Measurements from ENCODE around the gene IL1RAPL1.

Gene IL1RAPL1

DNA sequence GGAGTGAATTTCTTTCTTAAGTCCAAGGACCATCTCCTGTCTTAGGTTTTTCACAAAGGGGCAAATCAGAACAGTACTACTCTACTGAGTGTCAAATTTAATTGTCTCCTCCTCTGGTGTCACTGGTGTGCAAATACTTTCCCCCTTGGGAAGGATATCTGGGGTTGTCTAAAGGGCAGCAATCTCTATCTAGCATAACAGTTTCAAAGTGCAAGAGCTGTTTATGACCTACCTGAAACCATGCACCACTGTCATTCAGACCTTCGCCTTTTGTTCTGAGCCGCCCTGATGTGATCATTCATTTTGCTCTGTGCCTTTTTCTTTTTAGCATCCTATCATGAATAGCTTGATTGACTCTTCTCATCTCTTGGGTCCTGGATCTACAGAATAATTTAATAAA is 39.3 kb downstream of the IL1RAPL1 start:
- DNase-seq (ENCODE audit: low read depth in 3 of 3, low spot score in 1 of 3), result no peak

DNA sequence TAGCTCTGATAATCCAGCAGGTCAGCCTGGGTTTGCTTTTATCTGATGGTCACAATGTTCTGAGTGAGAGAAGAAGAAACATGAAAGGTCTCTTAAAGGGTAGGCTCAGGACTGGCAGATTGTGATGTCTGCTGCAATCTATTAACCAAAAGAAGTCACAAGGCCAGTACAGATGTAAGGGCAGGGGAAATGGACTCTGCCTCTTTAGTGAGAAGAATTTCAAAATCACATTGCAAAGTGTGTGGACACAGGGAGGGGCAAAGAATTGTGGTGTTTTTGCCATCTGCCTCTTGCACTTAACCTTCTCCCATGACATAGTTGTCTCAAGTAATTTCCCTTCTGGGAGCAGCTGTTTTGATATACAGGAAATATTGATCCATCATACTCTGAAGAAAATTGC is 40.9 kb downstream of the IL1RAPL1 start:
- DNase-seq (ENCODE audit: low read depth in 3 of 3, low spot score in 1 of 3), result no peak

DNA sequence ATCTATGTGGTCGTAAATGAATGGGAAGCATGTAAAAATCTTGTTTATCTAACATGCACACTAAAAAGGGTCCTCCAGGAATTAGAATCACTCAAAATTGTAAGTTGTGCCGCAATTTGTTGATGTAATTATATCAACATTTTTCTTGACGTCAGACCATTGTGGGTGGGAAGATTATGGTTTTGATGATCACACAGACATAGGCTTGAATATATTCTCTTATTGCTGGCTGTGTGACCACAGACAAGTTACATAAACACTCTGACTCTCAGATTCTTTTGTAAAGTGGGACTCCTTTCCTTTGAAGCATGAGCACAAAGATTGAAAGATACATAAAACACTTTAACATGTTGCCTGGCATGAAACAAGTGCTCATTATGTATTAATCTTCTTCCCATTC is 51.5 kb downstream of the IL1RAPL1 start:
- DNase-seq (ENCODE audit: low read depth in 3 of 3, low spot score in 1 of 3), result no peak

DNA sequence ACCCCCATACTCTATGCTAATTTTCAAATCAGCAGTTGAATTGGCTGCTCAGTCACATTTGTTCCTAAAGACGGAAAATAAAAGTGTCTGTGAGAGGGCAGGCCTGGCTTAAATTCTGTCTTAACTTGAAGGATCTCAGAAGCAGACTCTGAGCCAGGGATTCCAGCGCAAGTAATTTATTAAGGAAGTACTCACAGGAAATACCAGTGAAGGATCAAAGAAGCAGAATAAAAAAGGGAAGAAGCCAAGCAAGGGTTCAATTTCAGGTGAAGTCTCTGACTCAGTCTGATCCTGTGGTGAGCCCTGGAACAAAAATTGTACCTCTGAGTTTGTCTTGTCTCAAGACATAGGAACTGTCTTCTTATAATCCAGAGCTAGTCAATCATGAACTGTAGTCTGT is 52.2 kb downstream of the IL1RAPL1 start:
- no peak for DNase-seq (ENCODE audit: low read depth in 3 of 3, low spot score in 1 of 3)

DNA sequence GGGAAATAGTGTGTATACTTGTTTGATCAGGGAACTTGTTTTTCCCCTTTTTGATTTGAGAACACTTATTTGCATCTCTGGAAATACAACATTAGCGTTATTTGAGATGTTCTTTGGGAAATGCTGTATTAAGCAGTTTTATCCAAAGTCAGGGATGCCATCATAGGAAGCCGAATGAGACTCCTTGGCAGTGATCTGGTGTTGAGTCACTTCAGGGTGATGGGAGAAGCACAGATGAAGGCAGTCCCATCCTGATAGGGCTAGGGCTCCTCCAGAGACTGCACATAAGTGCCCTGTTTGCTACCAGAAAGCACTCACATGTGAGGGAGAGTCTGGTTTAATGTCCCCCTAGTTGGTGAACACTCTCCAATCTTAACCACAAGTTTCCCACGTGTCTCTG is 62.3 kb downstream of the IL1RAPL1 start:
- no peak for DNase-seq (ENCODE audit: low read depth in 3 of 3, low spot score in 1 of 3)

DNA sequence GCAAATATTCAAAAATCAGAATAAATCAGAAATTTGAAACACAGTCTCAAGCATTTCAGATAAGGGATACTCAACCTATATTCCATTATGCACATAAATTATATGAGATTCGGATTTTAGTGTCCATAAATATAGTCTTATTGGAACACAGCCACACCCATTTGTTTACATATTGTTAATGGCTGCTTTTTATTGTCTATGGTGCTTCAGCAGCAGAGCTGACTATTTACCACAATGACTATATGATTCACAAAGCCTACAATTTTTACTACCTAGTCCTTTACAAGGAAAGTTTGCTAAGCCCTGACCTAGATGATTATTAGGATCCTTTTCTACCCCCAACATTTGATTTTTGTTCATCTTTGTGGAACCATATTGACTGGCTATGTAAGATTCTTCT is 63.9 kb downstream of the IL1RAPL1 start:
- no peak for DNase-seq (ENCODE audit: low read depth in 3 of 3, low spot score in 1 of 3)

DNA sequence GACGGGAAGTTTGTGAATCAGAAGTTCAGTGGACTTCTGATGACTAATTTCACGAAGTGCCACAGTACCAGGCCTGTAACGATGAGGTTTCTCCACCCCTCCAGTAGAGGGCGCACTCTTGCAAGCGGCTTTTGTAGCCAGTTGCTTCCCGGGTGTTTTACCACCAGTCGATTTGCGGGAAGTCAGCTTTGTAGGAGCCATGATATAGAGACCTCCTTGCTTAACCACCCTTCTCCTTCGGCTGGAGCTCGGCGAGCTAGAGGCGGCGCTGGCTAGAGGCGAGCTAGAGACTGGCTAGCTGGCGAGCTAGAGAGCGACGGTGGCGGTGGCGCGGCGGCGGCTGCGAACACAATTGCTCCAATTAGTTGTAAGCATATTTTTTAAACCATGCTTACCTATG is 72.0 kb downstream of the IL1RAPL1 start:
- no peak for DNase-seq (ENCODE audit: low read depth in 3 of 3, low spot score in 1 of 3)

DNA sequence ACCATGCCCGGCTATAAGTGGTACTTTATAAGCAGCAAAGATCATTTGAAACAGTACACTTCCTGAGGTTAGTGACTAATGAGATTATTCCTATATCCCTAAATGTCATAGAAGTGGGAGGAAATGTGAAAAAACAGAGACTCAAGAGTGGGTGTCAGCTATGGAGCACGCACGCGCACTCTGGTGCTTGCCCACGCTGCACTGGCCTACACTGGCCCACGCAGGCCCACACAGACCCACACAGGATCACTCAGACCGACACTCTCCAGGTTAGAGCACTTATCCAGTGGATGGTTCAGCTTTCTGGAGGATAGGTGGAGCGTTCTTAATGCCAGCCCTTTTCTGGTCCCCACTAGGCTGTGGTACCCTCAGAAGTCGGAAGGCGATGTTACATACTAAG is 78.5 kb downstream of the IL1RAPL1 start:
- DNase-seq (ENCODE audit: low read depth in 3 of 3, low spot score in 1 of 3), result no peak

DNA sequence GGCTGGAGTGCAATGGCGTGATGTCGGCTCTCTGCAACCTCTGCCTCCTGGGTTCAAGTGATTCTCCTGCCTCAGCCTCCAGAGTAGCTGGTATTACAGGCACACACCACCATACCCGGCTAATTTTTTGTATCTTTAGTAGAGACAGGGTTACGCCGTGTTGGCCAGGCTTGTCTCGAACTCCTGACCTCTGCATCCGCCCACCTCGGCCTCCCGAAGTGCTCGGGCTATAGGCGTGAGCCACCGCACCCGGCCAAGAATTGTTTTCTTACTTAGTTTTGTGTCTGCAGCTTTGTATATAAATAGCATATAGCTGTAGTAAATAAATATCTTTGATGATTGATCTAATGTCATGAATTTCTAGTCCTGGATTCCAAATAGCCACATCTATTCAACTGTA is 81.1 kb downstream of the IL1RAPL1 start:
- no peak for DNase-seq (ENCODE audit: low read depth in 3 of 3, low spot score in 1 of 3)

DNA sequence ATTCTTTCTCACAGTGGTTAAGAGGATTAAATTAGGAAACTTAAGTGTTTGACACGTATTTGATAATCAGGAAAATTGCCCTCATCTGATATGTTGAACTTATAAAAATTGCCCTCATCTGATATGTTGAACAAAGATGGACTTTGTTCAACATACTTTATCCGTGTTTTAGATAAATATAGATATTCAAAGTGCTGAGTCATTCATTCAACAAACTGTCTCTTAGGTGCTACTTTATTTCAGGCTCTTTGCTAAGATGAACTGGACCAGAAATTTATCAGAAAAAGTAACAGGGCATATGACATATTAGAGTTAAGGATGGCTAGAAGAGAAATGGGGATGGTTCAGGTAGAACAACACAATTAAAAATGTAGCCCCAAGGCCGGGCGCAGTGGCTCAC is 81.7 kb downstream of the IL1RAPL1 start:
- DNase-seq (ENCODE audit: low read depth in 3 of 3, low spot score in 1 of 3), result no peak

DNA sequence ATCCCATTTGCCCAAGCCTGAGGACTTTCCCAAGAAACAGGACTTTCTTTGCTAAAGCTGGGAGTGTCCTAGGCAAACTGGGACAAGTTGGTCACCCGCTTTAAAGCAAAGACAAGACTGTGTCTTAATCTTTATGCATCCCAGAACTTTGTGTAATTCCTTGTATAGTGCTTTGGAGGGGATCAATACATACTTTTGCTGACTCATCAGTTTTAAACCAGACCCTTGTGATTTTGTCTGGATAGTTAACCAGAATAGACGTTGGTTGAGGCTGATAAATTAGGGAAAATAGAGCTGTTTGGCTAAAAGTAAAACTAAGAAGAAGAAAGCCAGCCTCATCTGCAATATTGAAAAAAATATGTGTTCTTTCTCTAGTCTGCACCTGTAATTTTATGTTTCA is 82.8 kb downstream of the IL1RAPL1 start:
- DNase-seq (ENCODE audit: low read depth in 3 of 3, low spot score in 1 of 3), result no peak

DNA sequence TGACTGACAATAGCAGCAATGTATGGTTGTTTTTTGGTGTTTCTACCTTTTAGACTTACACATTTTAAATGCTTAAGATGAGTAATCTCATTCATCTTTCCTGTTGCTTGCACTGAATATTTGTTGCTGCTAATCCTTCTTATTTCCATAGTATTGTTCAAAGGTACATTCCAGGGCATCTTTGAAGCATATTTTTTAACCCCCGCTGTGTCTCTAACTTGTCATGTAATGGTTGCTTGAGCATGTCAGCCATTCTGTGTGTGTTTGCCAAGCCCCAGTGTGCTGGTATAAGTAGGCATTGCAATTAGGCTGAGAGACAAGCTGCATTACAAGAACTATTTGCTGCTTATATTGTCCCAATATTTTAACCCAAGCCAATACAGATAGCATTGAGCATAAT is 87.9 kb downstream of the IL1RAPL1 start:
- DNase-seq (ENCODE audit: low read depth in 3 of 3, low spot score in 1 of 3), result no peak

DNA sequence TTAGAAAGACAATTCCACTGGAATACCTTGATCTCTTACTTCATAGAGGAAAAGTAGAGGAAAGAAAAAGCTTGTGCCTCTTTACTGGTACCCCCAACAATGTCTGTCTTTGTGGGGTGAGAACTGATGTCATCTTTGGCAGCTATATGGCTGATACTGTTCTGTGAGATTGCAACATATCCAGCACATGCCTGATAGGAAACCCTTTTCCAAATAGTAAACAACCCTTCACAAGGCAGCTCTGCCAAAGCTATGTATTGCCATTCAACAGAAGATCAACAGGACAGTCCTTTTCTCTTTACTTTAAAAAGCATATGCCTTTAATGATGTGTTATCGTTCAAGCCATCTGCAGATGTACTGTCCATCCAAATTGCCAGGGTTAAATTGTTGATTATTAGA is 105.9 kb downstream of the IL1RAPL1 start:
- DNase-seq (ENCODE audit: low read depth in 3 of 3, low spot score in 1 of 3), result no peak

DNA sequence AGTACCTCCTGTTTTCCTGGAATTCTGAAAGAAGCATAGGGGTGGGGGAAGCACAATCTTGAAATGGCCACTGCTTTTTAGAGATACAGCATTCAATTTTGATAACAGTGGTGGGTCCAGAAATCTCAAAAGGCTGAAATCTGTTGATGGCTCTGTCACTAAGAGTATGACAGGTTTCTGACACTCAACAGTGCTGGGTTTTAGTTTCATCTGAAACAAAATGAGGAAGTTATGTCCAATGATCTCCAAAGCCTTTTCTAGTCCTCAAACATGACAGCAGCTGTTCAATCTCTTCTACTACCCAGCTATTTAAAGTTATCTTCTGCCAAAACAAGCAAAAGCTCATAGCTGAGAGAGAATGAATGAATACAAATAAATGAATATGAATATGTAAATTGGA is 110.5 kb downstream of the IL1RAPL1 start:
- no peak for DNase-seq (ENCODE audit: low read depth in 3 of 3, low spot score in 1 of 3)

DNA sequence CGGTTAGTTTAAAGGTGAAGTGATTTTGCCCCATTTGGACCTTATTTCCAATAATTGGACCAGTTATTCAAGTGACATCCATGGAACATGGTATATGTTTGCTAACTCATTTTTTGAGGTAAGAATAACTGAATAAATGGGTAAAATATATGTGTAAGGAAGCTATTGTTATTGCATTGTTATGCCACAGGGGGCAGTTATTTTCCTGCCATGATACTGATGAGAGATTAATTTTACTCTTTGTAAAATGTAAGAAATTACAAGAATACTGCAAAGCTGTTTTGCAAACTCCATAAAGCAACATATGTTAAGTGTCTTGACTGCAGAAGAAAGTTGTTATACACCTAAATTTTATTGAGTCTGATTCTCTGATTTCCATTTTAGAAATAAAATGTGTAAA is 114.0 kb downstream of the IL1RAPL1 start:
- no peak for DNase-seq (ENCODE audit: low read depth in 3 of 3, low spot score in 1 of 3)

DNA sequence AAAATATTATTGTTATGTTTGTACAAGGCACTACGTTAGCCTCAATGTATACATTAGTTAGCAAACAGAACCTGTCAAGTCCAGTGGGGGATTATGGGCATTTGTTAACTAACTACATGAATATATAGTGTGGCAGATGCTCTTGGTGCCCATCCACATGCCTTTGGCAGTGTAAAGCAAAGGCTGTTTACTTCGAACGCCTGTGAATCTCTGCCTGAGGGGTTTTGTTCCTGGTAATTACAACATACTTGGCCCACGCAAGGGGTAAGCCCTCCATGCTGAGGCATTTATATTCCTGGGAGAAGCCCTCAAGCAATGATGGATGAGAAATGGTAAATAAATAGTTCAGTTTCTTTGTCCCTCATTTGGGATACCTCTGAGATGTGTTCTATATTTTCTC is 119.7 kb downstream of the IL1RAPL1 start:
- no peak for DNase-seq (ENCODE audit: low read depth in 3 of 3, low spot score in 1 of 3)

DNA sequence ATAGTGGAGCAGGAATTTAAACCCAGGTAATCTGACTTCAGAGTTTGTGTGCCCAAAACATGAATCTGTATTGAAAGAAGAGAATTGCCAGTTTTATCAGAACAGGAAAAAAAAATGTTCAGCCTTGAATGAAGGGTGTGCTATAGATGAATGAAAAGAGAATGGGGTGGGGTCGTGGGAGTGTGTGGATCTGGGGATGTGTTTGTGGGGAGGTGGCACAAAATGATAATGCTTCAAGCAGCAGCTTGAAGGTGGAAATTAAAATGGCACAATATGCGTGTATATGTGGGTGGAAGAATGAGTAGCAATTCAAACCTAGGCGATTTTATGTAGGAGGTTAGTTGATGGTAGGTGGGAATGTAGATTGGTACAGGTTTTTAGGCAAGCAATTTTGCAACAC is 122.2 kb downstream of the IL1RAPL1 start:
- no peak for DNase-seq (ENCODE audit: low read depth in 3 of 3, low spot score in 1 of 3)

DNA sequence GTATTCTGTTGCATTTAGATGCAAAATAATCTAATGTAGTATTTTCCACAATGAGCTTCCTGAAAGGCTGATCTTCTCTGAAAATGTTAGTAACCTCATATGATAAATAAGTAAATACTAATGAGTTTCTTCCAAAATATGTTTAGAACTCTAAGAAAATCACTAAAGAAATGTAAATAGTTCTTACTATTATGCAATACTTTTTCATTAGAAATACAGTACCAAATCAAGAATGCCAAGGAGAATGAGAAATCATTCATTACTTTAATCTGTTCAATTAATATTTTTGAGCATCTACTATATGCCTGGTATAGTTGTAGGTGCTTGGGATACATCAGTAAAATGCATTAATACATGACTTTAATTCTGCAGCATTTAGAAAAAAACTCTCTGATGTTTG is 130.6 kb downstream of the IL1RAPL1 start:
- no peak for DNase-seq (ENCODE audit: low read depth in 3 of 3, low spot score in 1 of 3)

DNA sequence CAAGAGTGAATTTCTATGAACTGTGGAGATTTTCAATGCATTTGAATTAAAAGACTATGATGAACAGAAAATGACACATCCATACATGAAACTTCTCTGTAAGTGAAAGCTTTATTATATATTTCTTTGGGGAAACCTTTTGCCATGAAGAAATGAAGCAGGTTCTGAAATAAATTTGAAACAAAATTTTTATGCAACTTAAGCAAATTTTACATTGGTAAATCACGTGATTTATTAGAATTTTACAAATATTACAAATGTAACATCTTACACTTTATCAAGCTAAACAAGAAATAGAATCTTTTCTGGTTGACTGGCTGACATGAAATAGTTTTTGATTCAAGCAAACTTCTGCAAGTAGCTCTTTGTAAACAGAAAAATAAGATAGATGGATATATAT is 131.2 kb downstream of the IL1RAPL1 start:
- DNase-seq (ENCODE audit: low read depth in 3 of 3, low spot score in 1 of 3), result no peak

DNA sequence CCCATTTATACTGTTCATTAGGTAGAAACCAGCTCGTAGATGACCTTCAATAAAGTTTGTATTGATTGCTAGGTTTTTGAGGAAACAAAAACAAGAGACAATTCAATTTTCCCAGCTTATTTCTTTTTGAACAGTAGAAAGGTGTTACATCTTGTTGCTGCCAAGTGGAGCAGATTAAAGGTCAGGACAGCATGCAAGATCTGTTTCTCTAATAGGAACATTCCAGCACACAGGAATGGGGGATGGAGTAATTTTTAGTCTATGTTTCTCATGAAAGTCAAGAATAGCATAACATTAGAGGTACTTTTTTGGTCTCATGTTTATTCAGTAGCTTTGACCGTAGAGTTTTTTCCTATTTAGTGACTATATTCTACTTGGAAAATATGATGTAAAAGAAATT is 132.4 kb downstream of the IL1RAPL1 start:
- no peak for DNase-seq (ENCODE audit: low read depth in 3 of 3, low spot score in 1 of 3)

DNA sequence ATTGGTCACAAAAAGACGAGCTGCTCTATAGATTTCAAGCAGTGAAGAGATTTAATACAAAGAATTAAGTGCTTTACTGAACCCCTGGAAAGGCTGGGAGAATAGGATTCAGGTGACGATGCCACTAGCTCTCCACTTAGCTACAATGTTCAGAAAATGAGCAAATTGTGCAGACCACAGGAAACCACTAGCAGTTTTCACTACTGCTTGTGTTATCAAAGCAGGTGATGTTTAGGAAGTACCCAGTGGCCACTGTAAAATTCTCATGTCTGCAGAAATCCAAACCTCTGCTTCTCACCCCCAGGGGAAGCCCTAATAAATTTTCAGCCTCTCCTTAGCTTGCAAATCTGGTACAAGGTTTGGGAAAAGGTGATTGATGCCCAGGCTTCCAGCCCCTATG is 165.1 kb downstream of the IL1RAPL1 start:
- no peak for DNase-seq (ENCODE audit: low read depth in 3 of 3, low spot score in 1 of 3)

DNA sequence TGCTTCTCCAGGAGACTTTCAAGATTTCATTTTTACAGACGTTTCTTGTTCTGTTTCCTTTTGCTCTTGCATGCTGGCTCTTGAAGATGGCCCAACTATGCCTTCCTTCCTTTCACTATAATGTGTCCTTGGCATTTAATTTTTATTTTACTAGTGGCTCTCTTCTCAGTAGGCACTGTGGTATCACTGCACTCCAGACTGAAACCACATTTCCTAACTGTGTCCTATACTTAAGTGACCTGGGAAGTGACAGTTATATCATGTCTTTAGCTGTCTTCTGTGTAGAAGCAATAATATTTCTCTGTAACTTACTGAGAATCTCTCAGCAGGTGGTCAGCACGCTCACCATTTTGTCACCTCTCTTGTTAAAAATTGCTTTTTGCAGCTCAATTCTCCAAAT is 168.9 kb downstream of the IL1RAPL1 start:
- DNase-seq (ENCODE audit: low read depth in 3 of 3, low spot score in 1 of 3), result no peak

DNA sequence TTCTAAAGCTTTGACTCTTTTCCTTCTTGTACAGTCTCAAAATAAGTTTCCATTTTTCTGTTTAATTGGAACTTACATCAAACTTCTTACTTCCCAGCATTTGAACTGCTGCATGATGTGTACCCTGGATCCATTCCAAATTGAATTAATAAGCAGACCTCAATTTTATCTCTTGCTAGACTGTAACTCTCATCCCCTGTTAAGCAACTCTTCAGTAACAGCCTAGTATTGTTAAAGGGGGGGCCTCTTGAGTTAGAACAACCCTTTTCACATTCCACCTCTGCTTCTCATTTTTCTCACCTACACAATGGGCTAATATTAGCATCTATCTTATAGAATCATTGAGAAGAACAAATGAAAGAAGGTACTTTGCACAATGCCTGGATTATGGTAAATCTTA is 169.4 kb downstream of the IL1RAPL1 start:
- DNase-seq (ENCODE audit: low read depth in 3 of 3, low spot score in 1 of 3), result no peak

DNA sequence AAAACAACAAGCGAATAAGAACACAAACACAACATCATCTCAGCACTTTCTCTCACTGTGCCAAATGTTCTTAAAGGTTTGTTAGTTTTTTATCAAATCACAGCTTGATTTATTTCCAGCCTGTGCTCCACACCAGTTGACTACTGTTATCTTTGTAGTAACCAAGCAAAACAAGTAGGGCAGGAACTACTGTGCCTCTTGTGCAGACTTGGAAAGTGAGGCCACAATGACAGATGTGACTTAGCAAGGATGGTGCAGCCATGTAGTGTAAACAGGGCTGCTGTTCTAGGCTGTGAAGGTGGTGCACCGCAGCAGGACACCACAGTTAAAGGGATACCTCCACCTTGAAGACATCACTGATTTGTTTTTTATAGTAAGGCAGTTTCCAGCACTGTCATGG is 170.0 kb downstream of the IL1RAPL1 start:
- DNase-seq (ENCODE audit: low read depth in 3 of 3, low spot score in 1 of 3), result no peak

All from stimulated activated CD4-positive, alpha-beta T cell treated with anti-CD3 and anti-CD28 coated beads, TNF-alpha, amount 100 ng/mL, for 1 hour (primary cell).